ENCODE measurements around the gene CCDC13. TPM values are rescaled to one million over a fixed set of nuclear protein-coding genes. Genes with fewer than 3 reads are reported as not detected.

Gene CCDC13
- polyA plus RNA-seq, 1 donor from 2014 or later: 6.5 TPM

GRCh38 chr3:42802876-42803413 lies 29.9 kb upstream of the CCDC13 start:
- H3K27ac ChIP-seq (ENCODE audit: low read length): peak overlapping the region; percentile 94

DNA sequence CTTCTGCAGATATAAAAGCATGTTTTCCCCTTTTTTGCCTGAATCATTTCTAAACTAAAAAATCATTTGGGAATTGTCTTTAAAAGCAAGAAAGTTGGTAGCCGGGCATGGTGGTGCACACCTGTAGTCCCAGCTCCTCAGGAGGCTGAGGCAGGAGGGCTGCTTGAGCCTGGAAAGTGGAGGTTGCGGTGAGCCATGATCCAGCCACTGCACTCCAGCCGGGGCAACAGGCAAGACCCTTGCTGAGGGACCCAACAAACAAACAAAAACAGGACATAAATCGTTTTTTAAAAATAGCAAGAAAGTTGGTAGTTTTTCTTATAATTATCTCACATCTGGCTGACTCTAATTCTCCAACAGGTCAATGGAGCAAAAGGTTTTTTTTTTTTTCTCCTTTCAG lies 28.7 kb upstream of the CCDC13 start:
- H4K20me1 ChIP-seq (ENCODE audit: insufficient read depth): no peaks in the 10 kb centered on the region
- H3K36me3 ChIP-seq (ENCODE audit: insufficient read depth, low read length): no peaks in the 10 kb centered on the region
- H3K9me3 ChIP-seq (ENCODE audit: low read length): no peaks in the 10 kb centered on the region
- H3K4me3 ChIP-seq (ENCODE audit: low read length): peak overlapping the region; percentile 83
- no peak overlapping the region for H2AFZ ChIP-seq (ENCODE audit: low read depth, low read length)
- no peaks in the 10 kb centered on the region for H3K27me3 ChIP-seq (ENCODE audit: insufficient read depth, low read depth, low read length)
- H3K9ac ChIP-seq (ENCODE audit: low read length): no peak overlapping the region
- TF ChIP-seq, protein P1, sequence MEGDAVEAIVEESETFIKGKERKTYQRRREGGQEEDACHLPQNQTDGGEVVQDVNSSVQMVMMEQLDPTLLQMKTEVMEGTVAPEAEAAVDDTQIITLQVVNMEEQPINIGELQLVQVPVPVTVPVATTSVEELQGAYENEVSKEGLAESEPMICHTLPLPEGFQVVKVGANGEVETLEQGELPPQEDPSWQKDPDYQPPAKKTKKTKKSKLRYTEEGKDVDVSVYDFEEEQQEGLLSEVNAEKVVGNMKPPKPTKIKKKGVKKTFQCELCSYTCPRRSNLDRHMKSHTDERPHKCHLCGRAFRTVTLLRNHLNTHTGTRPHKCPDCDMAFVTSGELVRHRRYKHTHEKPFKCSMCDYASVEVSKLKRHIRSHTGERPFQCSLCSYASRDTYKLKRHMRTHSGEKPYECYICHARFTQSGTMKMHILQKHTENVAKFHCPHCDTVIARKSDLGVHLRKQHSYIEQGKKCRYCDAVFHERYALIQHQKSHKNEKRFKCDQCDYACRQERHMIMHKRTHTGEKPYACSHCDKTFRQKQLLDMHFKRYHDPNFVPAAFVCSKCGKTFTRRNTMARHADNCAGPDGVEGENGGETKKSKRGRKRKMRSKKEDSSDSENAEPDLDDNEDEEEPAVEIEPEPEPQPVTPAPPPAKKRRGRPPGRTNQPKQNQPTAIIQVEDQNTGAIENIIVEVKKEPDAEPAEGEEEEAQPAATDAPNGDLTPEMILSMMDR (IDR thresholded peaks at IDR 0.05; ENCODE audit: poor library complexity, severe bottlenecking): no peak
- no peak for TF ChIP-seq POLR2AphosphoS5 (IDR thresholded peaks at IDR 0.05)
- H3K27ac ChIP-seq (ENCODE audit: low read length): peak overlapping the region; percentile 94
- no peaks in the 10 kb centered on the region for H3K9me2 ChIP-seq (ENCODE audit: insufficient read depth, low read length)
- peaks cover 39% of the 10 kb centered on the region for H3K79me2 ChIP-seq (replicated peaks; ENCODE audit: insufficient read depth, low read length)
- H3K4me2 ChIP-seq (ENCODE audit: low read length): peak overlapping the region; percentile 100
- H3F3A ChIP-seq (ENCODE audit: insufficient read depth, low read length, poor library complexity, severe bottlenecking): peaks cover 4% of the 10 kb centered on the region

More at GRCh38 chr3:42802876-42803413, 29.9 kb upstream of the CCDC13 start:
- Histone ChIP-seq H2AFZ (ENCODE audit: low read depth, low read length) (peak overlapping the region; percentile 66), H3K79me2 (replicated peaks; ENCODE audit: insufficient read depth, low read length) (peaks cover 39% of the 10 kb centered on the region), H3K4me2 (ENCODE audit: low read length) (peak overlapping the region; percentile 100), H3F3A (ENCODE audit: insufficient read depth, low read length, poor library complexity, severe bottlenecking) (peaks cover 4% of the 10 kb centered on the region), H3K36me3 (ENCODE audit: insufficient read depth, low read length) (no peaks in the 10 kb centered on the region), H3K27me3 (ENCODE audit: insufficient read depth, low read depth, low read length) (no peaks in the 10 kb centered on the region), H4K20me1 (ENCODE audit: insufficient read depth) (no peaks in the 10 kb centered on the region), H3K9me2 (ENCODE audit: insufficient read depth, low read length) (no peaks in the 10 kb centered on the region), H3K4me3 (ENCODE audit: low read length) (peak overlapping the region; percentile 83), H3K9ac (ENCODE audit: low read length) (peak overlapping the region; percentile 95), H3K9me3 (ENCODE audit: low read length) (no peaks in the 10 kb centered on the region)
- TF ChIP-seq POLR2AphosphoS5 (IDR thresholded peaks at IDR 0.05) (no peak), MXI1 (conservative IDR thresholded peaks at IDR 0.05; ENCODE audit: poor library complexity, severe bottlenecking) (no peak), TAF1 (IDR thresholded peaks at IDR 0.05; ENCODE audit: low read depth) (no peak), EP300 (conservative IDR thresholded peaks at IDR 0.05; ENCODE audit: poor library complexity, severe bottlenecking) (no peak), REST (IDR thresholded peaks at IDR 0.05; ENCODE audit: borderline replicate concordance) (no peak), RAD21 (conservative IDR thresholded peaks at IDR 0.05) (no peak), EZH2 (IDR thresholded peaks at IDR 0.05; ENCODE audit: borderline replicate concordance, insufficient read depth, low read length, poor library complexity, severe bottlenecking) (no peak), SMC3 (conservative IDR thresholded peaks at IDR 0.05; ENCODE audit: poor library complexity) (no peak)
- TF ChIP-seq, protein P1 (IDR thresholded peaks at IDR 0.05; ENCODE audit: poor library complexity, severe bottlenecking): no peak

All from neural cell (in vitro differentiated cells).